Measurements from ENCODE around the gene PICALM. TPM values are rescaled to one million over a fixed set of nuclear protein-coding genes. Genes with fewer than 3 reads are reported as not detected.

PICALM gene
- total RNA-seq, 4 donors from 2014 or later: 237 to 286 (median 263) TPM

GRCh38 chr11:85948884-85949283 is 120.0 kb downstream of the PICALM start:
- Histone ChIP-seq H3K27ac (no peak overlapping the region), H3K4me3 (no peak overlapping the region)
- 83 to 95% methylated on average over 2 of the region's 2 CpGs for WGBS, 2 donors (ENCODE audit: low coverage in 1 of 2)

GRCh38 chr11:85947431-85948272 is 121.2 kb downstream of the PICALM start:
- peak; percentile 79 for ATAC-seq
- WGBS, 2 donors (ENCODE audit: low coverage in 1 of 2): 9 to 21% methylated on average over 5 of the region's 5 CpGs
- H3K4me1 ChIP-seq: peaks cover 3 to 30% (median 14%) of the 10 kb centered on the region in 3 donors
- H3K4me3 ChIP-seq: no peak overlapping the region
- no peaks in the 10 kb centered on the region for H3K36me3 ChIP-seq
- no peaks in the 10 kb centered on the region for H3K9me3 ChIP-seq
- peak overlapping the region in 3 of 4 donors; percentile 39 to 65 (median 50) for H3K27ac ChIP-seq
- TF ChIP-seq POLR2A (IDR thresholded peaks at IDR 0.05) (no peak), POLR2AphosphoS5 (IDR thresholded peaks at IDR 0.05) (peak; percentile 72)
- TF ChIP-seq, protein P1, sequence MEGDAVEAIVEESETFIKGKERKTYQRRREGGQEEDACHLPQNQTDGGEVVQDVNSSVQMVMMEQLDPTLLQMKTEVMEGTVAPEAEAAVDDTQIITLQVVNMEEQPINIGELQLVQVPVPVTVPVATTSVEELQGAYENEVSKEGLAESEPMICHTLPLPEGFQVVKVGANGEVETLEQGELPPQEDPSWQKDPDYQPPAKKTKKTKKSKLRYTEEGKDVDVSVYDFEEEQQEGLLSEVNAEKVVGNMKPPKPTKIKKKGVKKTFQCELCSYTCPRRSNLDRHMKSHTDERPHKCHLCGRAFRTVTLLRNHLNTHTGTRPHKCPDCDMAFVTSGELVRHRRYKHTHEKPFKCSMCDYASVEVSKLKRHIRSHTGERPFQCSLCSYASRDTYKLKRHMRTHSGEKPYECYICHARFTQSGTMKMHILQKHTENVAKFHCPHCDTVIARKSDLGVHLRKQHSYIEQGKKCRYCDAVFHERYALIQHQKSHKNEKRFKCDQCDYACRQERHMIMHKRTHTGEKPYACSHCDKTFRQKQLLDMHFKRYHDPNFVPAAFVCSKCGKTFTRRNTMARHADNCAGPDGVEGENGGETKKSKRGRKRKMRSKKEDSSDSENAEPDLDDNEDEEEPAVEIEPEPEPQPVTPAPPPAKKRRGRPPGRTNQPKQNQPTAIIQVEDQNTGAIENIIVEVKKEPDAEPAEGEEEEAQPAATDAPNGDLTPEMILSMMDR (IDR thresholded peaks at IDR 0.05): no peak
- no peaks in the 10 kb centered on the region for H3K27me3 ChIP-seq

More at GRCh38 chr11:85948884-85949283, 120.0 kb downstream of the PICALM start:
- Histone ChIP-seq H3K4me1 (peaks cover 3 to 30% (median 14%) of the 10 kb centered on the region in 3 donors), H3K27me3 (no peaks in the 10 kb centered on the region), H3K9me3 (no peaks in the 10 kb centered on the region), H3K36me3 (peaks cover 0 to 7% of the 10 kb centered on the region in 2 donors)
- no peak for ATAC-seq
- TF ChIP-seq POLR2AphosphoS5 (IDR thresholded peaks at IDR 0.05) (no peak), EP300 (IDR thresholded peaks at IDR 0.05) (no peak), POLR2A (IDR thresholded peaks at IDR 0.05) (no peak)
- TF ChIP-seq, protein P1 (IDR thresholded peaks at IDR 0.05): no peak

GRCh38 chr11:85946221-85946620 is 122.7 kb downstream of the PICALM start:
- ATAC-seq: no peak
- H3K9me3 ChIP-seq: no peaks in the 10 kb centered on the region
- H3K36me3 ChIP-seq: no peaks in the 10 kb centered on the region
- H3K27me3 ChIP-seq: no peaks in the 10 kb centered on the region
- TF ChIP-seq POLR2A (IDR thresholded peaks at IDR 0.05): no peak
- TF ChIP-seq, protein P1 (IDR thresholded peaks at IDR 0.05): peak in 1 of 4 experiments; percentile 6
- peak overlapping the region in 1 of 4 donors; percentile 65 for H3K27ac ChIP-seq
- no peak overlapping the region for H3K4me3 ChIP-seq
- H3K4me1 ChIP-seq: peaks cover 3 to 30% (median 14%) of the 10 kb centered on the region in 3 donors

- ATAC-seq: no peak
- no peak overlapping the region for H3K27ac ChIP-seq
- no peaks in the 10 kb centered on the region for H3K27me3 ChIP-seq
- TF ChIP-seq, protein P1 (IDR thresholded peaks at IDR 0.05): no peak
- TF ChIP-seq POLR2AphosphoS5 (IDR thresholded peaks at IDR 0.05): no peak
- TF ChIP-seq POLR2A (IDR thresholded peaks at IDR 0.05): no peak
- TF ChIP-seq EP300 (IDR thresholded peaks at IDR 0.05): no peak
- H3K4me1 ChIP-seq: peaks cover 3 to 30% (median 14%) of the 10 kb centered on the region in 3 donors
- no peak overlapping the region for H3K4me3 ChIP-seq
- no peaks in the 10 kb centered on the region for H3K36me3 ChIP-seq
- H3K9me3 ChIP-seq: no peaks in the 10 kb centered on the region
Measured at GRCh38 chr11:85945788-85946187, 123.1 kb downstream of the PICALM start.

DNA sequence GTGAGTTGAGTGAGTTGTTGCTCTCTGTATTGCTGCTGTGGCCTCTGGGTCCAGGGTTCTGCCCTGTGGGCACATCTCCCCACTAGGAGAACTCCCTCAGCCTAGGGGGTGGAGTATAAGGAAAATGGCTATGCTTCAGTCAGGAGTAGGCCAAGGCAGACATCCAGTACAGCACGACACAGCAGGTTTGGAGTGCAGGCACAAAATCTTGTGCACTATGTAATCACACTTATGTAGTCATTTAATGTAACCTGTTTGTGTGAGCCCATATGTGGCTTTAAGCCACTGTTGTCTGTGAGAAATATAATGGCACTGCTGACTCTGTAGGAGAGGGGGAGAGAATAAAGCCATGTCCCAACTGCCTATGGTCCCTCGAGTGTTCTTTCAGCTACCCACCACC is 123.6 kb downstream of the PICALM start:
- no peaks in the 10 kb centered on the region for H3K27me3 ChIP-seq
- ATAC-seq: no peak
- no peak overlapping the region for H3K4me3 ChIP-seq
- H3K36me3 ChIP-seq: no peaks in the 10 kb centered on the region
- peaks cover 3 to 30% (median 14%) of the 10 kb centered on the region in 3 donors for H3K4me1 ChIP-seq
- WGBS, 2 donors (ENCODE audit: low coverage in 1 of 2): 95% methylated on average over 2 of the region's 2 CpGs; no CpG with 5 or more reads in 1 of the 2 donors
- H3K9me3 ChIP-seq: no peaks in the 10 kb centered on the region
- no peak overlapping the region for H3K27ac ChIP-seq
- TF ChIP-seq, protein P1 (IDR thresholded peaks at IDR 0.05): no peak
- TF ChIP-seq EP300 (IDR thresholded peaks at IDR 0.05) (no peak), POLR2AphosphoS5 (IDR thresholded peaks at IDR 0.05) (no peak)

All from gastroesophageal sphincter (tissue), 4 donors.